ENCODE measurements around the gene MIGA1.
"Not testable (repeated sequence)": the region's sequence is repeated elsewhere in the genome, so short reads cannot be mapped to it uniquely, and the experiment has no call there.

MIGA1 gene

GRCh38 chr1:77803371-77803770, 23.9 kb downstream of the MIGA1 start:
- H3K36me3 ChIP-seq (ENCODE audit: insufficient read depth, low read depth, low read length) = peaks cover 17% of the 10 kb centered on the region; the same call in 1 of the 2 replicates
- no peaks in the 10 kb centered on the region for H3K9me3 ChIP-seq (ENCODE audit: insufficient read depth, low read depth, low read length)
- no peak overlapping the region for H3K9ac ChIP-seq (ENCODE audit: low read depth, low read length)
- H3K27me3 ChIP-seq (ENCODE audit: insufficient read depth, low read length) = no peaks in the 10 kb centered on the region
- H3K27ac ChIP-seq (ENCODE audit: low read length) = no peak overlapping the region
- H3K4me1 ChIP-seq (ENCODE audit: insufficient read depth, low read length) = no peaks in the 10 kb centered on the region; the same call in 1 of the 2 replicates
- no peak overlapping the region for H3K4me3 ChIP-seq (ENCODE audit: low read length)

GRCh38 chr1:77809787-77810462, 30.5 kb downstream of the MIGA1 start:
- not testable (repeated sequence) for H3K9me3 ChIP-seq (ENCODE audit: insufficient read depth, low read depth, low read length); H3K27ac ChIP-seq (ENCODE audit: low read length); H3K4me1 ChIP-seq (ENCODE audit: insufficient read depth, low read length); H3K9ac ChIP-seq (ENCODE audit: low read depth, low read length); H3K27me3 ChIP-seq (ENCODE audit: insufficient read depth, low read length); H3K4me3 ChIP-seq (ENCODE audit: low read length)
- peaks cover 32% of the 10 kb centered on the region for H3K36me3 ChIP-seq (ENCODE audit: insufficient read depth, low read depth, low read length)

GRCh38 chr1:77811589-77811988, 32.1 kb downstream of the MIGA1 start:
- H3K9me3 ChIP-seq (ENCODE audit: insufficient read depth, low read depth, low read length); H3K4me1 ChIP-seq (ENCODE audit: insufficient read depth, low read length); H3K27ac ChIP-seq (ENCODE audit: low read length); H3K9ac ChIP-seq (ENCODE audit: low read depth, low read length); H3K4me3 ChIP-seq (ENCODE audit: low read length); H3K27me3 ChIP-seq (ENCODE audit: insufficient read depth, low read length): not testable (repeated sequence)
- peaks cover 28% of the 10 kb centered on the region for H3K36me3 ChIP-seq (ENCODE audit: insufficient read depth, low read depth, low read length)

- Histone ChIP-seq H3K4me1 (ENCODE audit: insufficient read depth, low read length) (no peaks in the 10 kb centered on the region), H3K9me3 (ENCODE audit: insufficient read depth, low read depth, low read length) (no peaks in the 10 kb centered on the region), H3K36me3 (ENCODE audit: insufficient read depth, low read depth, low read length) (peaks cover 32% of the 10 kb centered on the region), H3K4me3 (ENCODE audit: low read length) (no peak overlapping the region), H3K9ac (ENCODE audit: low read depth, low read length) (no peak overlapping the region), H3K27me3 (ENCODE audit: insufficient read depth, low read length) (no peaks in the 10 kb centered on the region), H3K27ac (ENCODE audit: low read length) (no peak overlapping the region)
These were observed 38.1 kb downstream of the MIGA1 start for GRCh38 chr1:77817368-77818209.

- Histone ChIP-seq H3K27ac (ENCODE audit: low read length) (no peak overlapping the region), H3K9me3 (ENCODE audit: insufficient read depth, low read depth, low read length) (no peaks in the 10 kb centered on the region), H3K36me3 (ENCODE audit: insufficient read depth, low read depth, low read length) (peaks cover 19% of the 10 kb centered on the region), H3K9ac (ENCODE audit: low read depth, low read length) (no peak overlapping the region), H3K4me1 (ENCODE audit: insufficient read depth, low read length) (no peaks in the 10 kb centered on the region), H3K27me3 (ENCODE audit: insufficient read depth, low read length) (no peaks in the 10 kb centered on the region), H3K4me3 (ENCODE audit: low read length) (no peak overlapping the region)
These were observed 40.7 kb downstream of the MIGA1 start for GRCh38 chr1:77820121-77820520.

- no peak overlapping the region for H3K27ac ChIP-seq (ENCODE audit: low read length)
- 0 out of 2 replicates have a peak, but pooled peaks cover 3% of the 10 kb centered on the region for H3K36me3 ChIP-seq (ENCODE audit: insufficient read depth, low read depth, low read length)
- H3K27me3 ChIP-seq (ENCODE audit: insufficient read depth, low read length) = no peaks in the 10 kb centered on the region
- H3K4me3 ChIP-seq (ENCODE audit: low read length) = no peak overlapping the region
- H3K9me3 ChIP-seq (ENCODE audit: insufficient read depth, low read depth, low read length) = no peaks in the 10 kb centered on the region
- H3K4me1 ChIP-seq (ENCODE audit: insufficient read depth, low read length) = no peaks in the 10 kb centered on the region
- no peak overlapping the region for H3K9ac ChIP-seq (ENCODE audit: low read depth, low read length)
These were observed 44.6 kb downstream of the MIGA1 start for GRCh38 chr1:77824079-77824478.

- Histone ChIP-seq H3K9ac (ENCODE audit: low read depth, low read length) (no peak overlapping the region), H3K36me3 (ENCODE audit: insufficient read depth, low read depth, low read length) (0 out of 2 replicates have a peak, but pooled peaks cover 3% of the 10 kb centered on the region), H3K9me3 (ENCODE audit: insufficient read depth, low read depth, low read length) (no peaks in the 10 kb centered on the region), H3K4me3 (ENCODE audit: low read length) (no peak overlapping the region), H3K27ac (ENCODE audit: low read length) (no peak overlapping the region), H3K27me3 (ENCODE audit: insufficient read depth, low read length) (no peaks in the 10 kb centered on the region), H3K4me1 (ENCODE audit: insufficient read depth, low read length) (no peaks in the 10 kb centered on the region)
These were observed 45.2 kb downstream of the MIGA1 start for GRCh38 chr1:77824694-77825093.

- H3K4me1 ChIP-seq (ENCODE audit: insufficient read depth, low read length) = no peaks in the 10 kb centered on the region
- H3K9me3 ChIP-seq (ENCODE audit: insufficient read depth, low read depth, low read length) = no peaks in the 10 kb centered on the region
- H3K36me3 ChIP-seq (ENCODE audit: insufficient read depth, low read depth, low read length) = 0 out of 2 replicates have a peak, but pooled peaks cover 3% of the 10 kb centered on the region
- no peak overlapping the region for H3K9ac ChIP-seq (ENCODE audit: low read depth, low read length)
- H3K27ac ChIP-seq (ENCODE audit: low read length) = no peak overlapping the region
- no peaks in the 10 kb centered on the region for H3K27me3 ChIP-seq (ENCODE audit: insufficient read depth, low read length)
- H3K4me3 ChIP-seq (ENCODE audit: low read length) = no peak overlapping the region
These were observed 45.8 kb downstream of the MIGA1 start for GRCh38 chr1:77825131-77825709.

GRCh38 chr1:77826851-77827250, 47.4 kb downstream of the MIGA1 start:
- not testable (repeated sequence) for H3K36me3 ChIP-seq (ENCODE audit: insufficient read depth, low read depth, low read length); H3K27ac ChIP-seq (ENCODE audit: low read length); H3K4me3 ChIP-seq (ENCODE audit: low read length); H3K9me3 ChIP-seq (ENCODE audit: insufficient read depth, low read depth, low read length); H3K27me3 ChIP-seq (ENCODE audit: insufficient read depth, low read length); H3K4me1 ChIP-seq (ENCODE audit: insufficient read depth, low read length); H3K9ac ChIP-seq (ENCODE audit: low read depth, low read length)

GRCh38 chr1:77828098-77828497, 48.6 kb downstream of the MIGA1 start:
- Histone ChIP-seq H3K36me3 (ENCODE audit: insufficient read depth, low read depth, low read length) (no peaks in the 10 kb centered on the region), H3K9ac (ENCODE audit: low read depth, low read length) (no peak overlapping the region), H3K27me3 (ENCODE audit: insufficient read depth, low read length) (no peaks in the 10 kb centered on the region), H3K9me3 (ENCODE audit: insufficient read depth, low read depth, low read length) (no peaks in the 10 kb centered on the region), H3K27ac (ENCODE audit: low read length) (no peak overlapping the region), H3K4me1 (ENCODE audit: insufficient read depth, low read length) (no peaks in the 10 kb centered on the region), H3K4me3 (ENCODE audit: low read length) (no peak overlapping the region)

GRCh38 chr1:77829851-77830250, 50.4 kb downstream of the MIGA1 start:
- H3K27me3 ChIP-seq (ENCODE audit: insufficient read depth, low read length) = no peaks in the 10 kb centered on the region
- no peak overlapping the region for H3K27ac ChIP-seq (ENCODE audit: low read length)
- no peaks in the 10 kb centered on the region for H3K9me3 ChIP-seq (ENCODE audit: insufficient read depth, low read depth, low read length)
- no peaks in the 10 kb centered on the region for H3K4me1 ChIP-seq (ENCODE audit: insufficient read depth, low read length)
- no peak overlapping the region for H3K4me3 ChIP-seq (ENCODE audit: low read length)
- H3K36me3 ChIP-seq (ENCODE audit: insufficient read depth, low read depth, low read length) = no peaks in the 10 kb centered on the region
- H3K9ac ChIP-seq (ENCODE audit: low read depth, low read length) = no peak overlapping the region

GRCh38 chr1:77830946-77831345, 51.5 kb downstream of the MIGA1 start:
- Histone ChIP-seq H3K9me3 (ENCODE audit: insufficient read depth, low read depth, low read length) (no peaks in the 10 kb centered on the region), H3K9ac (ENCODE audit: low read depth, low read length) (no peak overlapping the region), H3K27me3 (ENCODE audit: insufficient read depth, low read length) (no peaks in the 10 kb centered on the region), H3K4me1 (ENCODE audit: insufficient read depth, low read length) (no peaks in the 10 kb centered on the region), H3K27ac (ENCODE audit: low read length) (no peak overlapping the region), H3K4me3 (ENCODE audit: low read length) (no peak overlapping the region), H3K36me3 (ENCODE audit: insufficient read depth, low read depth, low read length) (no peaks in the 10 kb centered on the region)
